Middle frontal gyrus (tissue), 1 donor: ENCODE results near the gene GFER.
"Not testable (repeated sequence)": the region's sequence is repeated elsewhere in the genome, so short reads cannot be mapped to it uniquely, and the experiment has no call there.

Source experiments
- DNase-seq: peaks from one replicate; pipeline ENCODE4 v3.0.0-alpha.2; 2015; ENCODE audit warnings: low spot score; ENCODE audit errors: extremely low spot score

GFER gene

GRCh38 chr16:1957434-1958142, 26.4 kb upstream of the GFER start:
- DNase-seq = not testable (repeated sequence)

- DNase-seq = not testable (repeated sequence)
Observed at GRCh38 chr16:1958143-1958491, 25.9 kb upstream of the GFER start.

GRCh38 chr16:1958715-1959268, 25.2 kb upstream of the GFER start:
- DNase-seq = no peak

DNA sequence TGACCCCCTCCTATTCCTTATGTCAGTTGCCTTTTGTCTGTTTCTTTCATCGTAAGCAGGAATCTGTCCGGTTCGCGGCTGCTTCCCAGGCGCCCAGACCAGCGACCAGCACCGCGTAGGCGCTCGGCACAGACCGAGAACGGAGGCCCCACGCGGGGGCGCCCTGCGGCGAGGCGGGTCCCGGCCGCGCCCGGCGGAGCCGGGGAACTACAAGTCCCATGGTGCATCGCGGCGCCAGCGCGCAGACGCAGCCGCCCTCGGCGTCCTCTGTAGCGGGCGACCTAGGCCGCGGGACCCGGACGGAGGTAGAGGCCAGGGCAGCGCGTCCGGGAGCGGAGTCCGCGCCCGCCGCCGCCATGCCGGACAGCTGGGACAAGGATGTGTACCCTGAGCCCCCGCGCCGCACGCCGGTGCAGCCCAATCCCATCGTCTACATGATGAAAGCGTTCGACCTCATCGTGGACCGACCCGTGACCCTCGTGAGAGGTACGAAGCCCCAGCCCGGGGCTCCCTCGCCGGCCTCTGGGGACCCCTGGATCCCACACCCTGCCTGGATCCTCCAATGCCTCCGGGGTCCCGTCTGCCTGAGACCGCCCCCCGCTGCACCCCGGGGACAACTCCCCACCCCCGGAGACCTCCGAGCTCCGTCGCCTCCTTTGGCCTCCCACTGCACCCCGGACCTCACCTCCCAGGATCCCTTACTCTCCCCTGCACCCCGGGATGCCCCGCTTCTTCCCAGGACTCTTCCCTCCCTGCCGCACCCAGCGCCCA, 24.5 kb upstream of the GFER start, which contains the start of gene NDUFB10:
Gene NDUFB10, plus strand, starts transcription at position 270 of the 771 bp plus-strand sequence. Its CDS starts 87 bp downstream, at position 357.
- DNase-seq = peak; percentile 87

- DNase-seq = no peak
Observed at GRCh38 chr16:1960665-1961630, 23.0 kb upstream of the GFER start.

GRCh38 chr16:1961651-1962067, 22.3 kb upstream of the GFER start:
- no peak for DNase-seq

GRCh38 chr16:1962161-1963153, 21.5 kb upstream of the GFER start:
- DNase-seq = not testable (repeated sequence)

DNA sequence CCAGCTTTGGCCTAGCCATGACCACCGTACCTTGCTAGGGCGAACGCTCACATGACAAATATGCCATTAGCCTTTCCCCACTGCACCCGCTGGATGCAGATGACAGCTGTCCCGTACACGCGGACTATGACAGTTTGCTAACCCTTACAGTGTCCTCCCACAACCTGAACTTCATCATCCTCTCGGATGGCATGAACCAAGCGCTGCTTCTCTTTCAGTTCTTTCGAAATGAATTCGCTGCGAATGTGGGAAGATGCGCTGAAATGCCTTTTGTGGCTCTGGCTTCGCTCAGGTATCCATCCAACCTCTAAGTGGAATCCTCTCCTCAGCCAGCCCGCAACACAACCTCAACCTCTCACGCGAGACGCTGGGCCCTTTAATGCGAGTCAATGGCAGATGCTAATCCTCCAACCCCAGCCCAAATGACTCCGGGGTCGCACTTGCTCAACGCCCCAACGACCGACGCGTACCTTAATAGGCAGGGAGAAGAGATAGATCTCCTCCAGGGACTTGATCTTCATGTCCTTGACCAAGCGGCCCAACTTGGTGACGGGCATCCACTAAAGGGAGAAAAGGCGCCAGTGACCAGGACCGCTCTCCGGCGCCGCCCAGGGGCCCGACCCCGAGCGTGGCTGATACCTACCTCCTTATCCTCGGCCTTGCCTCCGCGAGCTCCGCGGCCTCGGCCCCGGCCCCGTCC, 20.0 kb upstream of the GFER start:
- DNase-seq = no peak

GRCh38 chr16:1964506-1965395, 19.2 kb upstream of the GFER start, which contains the start of gene RPS2:
Gene RPS2 (minus strand): TSS chr16:1964826. CDS start chr16:1964625, 201 bp downstream.
- DNase-seq = peak; percentile 96

- DNase-seq = no peak
Observed at GRCh38 chr16:1965396-1966001, 18.5 kb upstream of the GFER start.

DNA sequence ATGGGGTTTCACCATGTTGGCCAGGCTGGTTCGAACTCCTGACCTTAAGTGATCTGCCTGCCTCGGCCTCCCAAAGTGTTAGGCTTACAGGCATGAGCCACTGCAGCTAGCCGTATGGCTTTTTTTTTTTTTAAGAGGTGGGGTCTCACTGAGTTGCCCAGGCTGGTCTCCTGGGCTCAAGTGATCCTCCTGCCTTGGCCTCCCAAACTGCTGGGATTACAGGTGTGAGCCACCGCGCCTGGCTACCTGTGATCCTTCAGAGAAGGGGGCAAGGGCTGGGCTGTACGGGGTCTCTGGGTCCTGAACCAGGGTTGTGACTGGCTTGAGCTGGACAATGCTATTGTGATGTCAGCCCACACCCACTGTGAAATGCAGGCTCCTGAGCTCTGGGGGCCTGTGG, 17.5 kb upstream of the GFER start, which contains the start of gene RNF151:
Gene RNF151, plus strand, starts transcription at position 397 of the 400 bp plus-strand sequence. CDS start 26 bp downstream, outside the sequence.
- DNase-seq = no peak

- DNase-seq = no peak
Observed at GRCh38 chr16:1968146-1968953, 15.6 kb upstream of the GFER start.

DNA sequence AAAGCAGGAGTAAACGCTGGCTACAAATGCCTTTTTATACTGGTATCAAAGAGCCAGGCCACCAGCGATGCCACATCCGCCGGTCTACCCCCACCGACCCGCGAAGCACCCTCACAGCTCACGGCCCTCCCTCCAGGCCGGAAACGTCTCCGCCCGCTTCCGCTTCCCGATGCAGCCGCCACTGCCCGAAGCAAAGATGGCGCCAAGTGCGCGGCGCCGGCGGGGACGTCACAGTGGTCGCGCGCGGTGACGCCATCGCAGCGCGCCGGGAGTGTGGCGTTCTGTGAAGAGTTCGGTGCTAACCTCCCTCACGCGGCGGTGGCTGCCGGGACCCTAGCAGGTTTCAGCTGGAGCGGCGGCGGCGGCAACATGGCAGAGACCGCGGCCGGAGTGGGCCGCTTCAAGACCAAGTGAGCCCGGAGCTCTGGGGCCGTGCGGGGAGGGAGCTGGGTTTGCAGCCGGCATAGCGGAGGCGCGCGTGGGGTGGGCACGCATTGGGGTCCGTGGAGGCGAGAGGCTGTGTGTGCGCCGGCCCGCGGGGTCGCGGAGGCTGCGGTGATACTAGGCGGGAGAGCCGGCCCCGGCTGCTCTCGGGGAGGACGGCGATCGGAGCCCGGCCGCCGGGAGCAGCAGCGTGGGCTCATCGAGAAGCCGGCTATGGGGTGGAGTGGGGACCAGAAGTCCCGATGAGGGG, 12.1 kb upstream of the GFER start, which contains the start of gene TBL3:
Gene TBL3, plus strand, starts transcription at position 258 of the 694 bp plus-strand sequence. Its CDS starts 112 bp downstream, at position 370.
- DNase-seq = peak; percentile 88

DNA sequence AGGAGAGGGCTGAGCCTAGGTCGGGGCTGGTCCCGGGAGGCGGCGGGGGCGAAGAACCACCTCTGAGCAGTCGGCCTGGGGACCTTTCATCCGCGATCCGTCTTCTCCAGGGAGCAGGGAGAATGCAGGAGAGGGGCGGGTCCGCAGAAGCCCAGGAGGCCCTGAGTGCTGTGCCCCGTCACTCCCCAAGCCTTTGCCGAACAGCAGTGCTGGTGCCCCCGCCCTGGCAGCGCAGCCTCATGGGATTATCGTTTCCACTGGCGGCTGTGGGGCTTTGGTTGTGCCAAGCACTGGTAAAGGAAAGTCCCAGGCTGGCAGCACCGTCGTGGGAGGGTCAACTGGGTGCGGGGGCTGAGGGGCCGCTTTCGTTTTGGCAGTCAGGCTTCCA, 11.5 kb upstream of the GFER start:
- no peak for DNase-seq

DNA sequence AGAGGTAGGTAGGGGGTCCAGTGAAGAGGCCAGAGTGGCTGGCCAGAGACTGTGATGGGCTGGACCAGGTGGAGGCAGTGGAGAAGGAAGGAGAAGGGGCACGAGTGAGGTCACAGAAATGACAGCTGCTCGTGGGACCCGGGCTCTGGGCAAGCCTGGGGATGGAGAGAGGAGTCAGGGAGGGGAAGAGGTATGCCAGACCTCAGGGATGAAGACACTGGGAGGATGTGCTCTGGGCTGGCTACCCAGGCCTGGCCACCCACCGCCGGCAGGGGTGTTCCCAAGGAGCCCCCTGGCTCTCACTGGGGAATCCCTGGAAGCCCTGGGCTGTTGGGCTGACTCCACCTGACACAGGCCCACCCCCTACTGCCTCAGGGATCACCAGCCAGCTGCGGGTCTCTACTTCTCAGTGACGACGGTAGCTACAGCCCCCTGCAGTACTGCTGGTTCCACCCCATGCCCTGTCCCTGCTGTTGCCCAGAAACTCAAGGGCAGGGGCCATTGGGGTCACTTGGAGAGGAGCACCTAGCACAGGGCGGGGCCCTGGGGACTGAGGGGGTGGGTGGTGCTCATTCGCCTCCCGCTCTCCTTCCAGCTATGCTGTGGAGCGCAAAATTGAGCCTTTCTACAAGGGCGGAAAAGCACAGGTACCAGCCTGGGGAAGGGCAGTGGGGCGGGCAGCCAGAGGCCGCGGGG, 10.4 kb upstream of the GFER start:
- no peak for DNase-seq
